PC-3 (cell line): ENCODE results near the gene RNU6-1. TPM values are rescaled to one million over a fixed set of nuclear protein-coding genes. Genes with fewer than 3 reads are reported as not detected.
A peak's percentile ranks its signal among the peaks of the same experiment; 100 is the strongest.

Source experiments
- ATAC-seq: fragments of 200-7000 bp; cut with Tn5 transposase; 2 replicates; pipeline ENCODE4 v1.9.1; 2020; ENCODE audit warnings: mild to moderate bottlenecking, moderate library complexity
- BruUV-seq: library from RNA; stranded (reverse); fragments of 400-500 nt; replicated peaks from 2 replicates; lab custom pipeline; 2021; lab: Mats Ljungman, UMichigan
- CTCF ChIA-PET: fragments of 300-600 bp; sonication (Branson Sonifier 250); formaldehyde crosslinking; loops from one replicate; lab custom pipeline; 2022; ENCODE audit warnings: antibody characterized with exemption; lab: Charles Lee
- POLR2A ChIA-PET: fragments of 300-600 bp; sonication (Branson Sonifier 250); formaldehyde crosslinking; loops from one replicate; lab custom pipeline; 2022; ENCODE audit warnings: antibody characterized with exemption; ENCODE audit not compliant: unreplicated experiment; lab: Charles Lee
- DNase-seq: peaks from one replicate; pipeline ENCODE4 v3.0.0-alpha.2; 2015
- H2AFZ ChIP-seq: fragments of 300-600 bp; sonication (generic); 2 replicates; pipeline ENCODE4 v1.6.0; 2016; ENCODE audit warnings: antibody characterized with exemption, low read length
- H3F3A ChIP-seq: fragments of 300-600 bp; sonication (generic); one replicate; pipeline ENCODE4 v1.6.0; 2017; ENCODE audit warnings: antibody characterized with exemption, low read length, control low read depth, mild to moderate bottlenecking; ENCODE audit not compliant: unreplicated experiment
- H3K27ac ChIP-seq: fragments of 300-600 bp; sonication (generic); 2 replicates; pipeline ENCODE4 v1.5.1; 2016; ENCODE audit warnings: mild to moderate bottlenecking, low read length
- H3K27me3 ChIP-seq: fragments of 300-600 bp; sonication (generic); 2 replicates; pipeline ENCODE4 v1.6.1; 2016; ENCODE audit warnings: low read length, mixed read lengths
- H3K36me3 ChIP-seq: fragments of 300-600 bp; sonication (generic); 2 replicates; pipeline ENCODE4 v1.6.1; 2016; ENCODE audit warnings: low read depth, mixed run types, low read length, mixed read lengths
- H3K4me1 ChIP-seq: fragments of 300-600 bp; sonication (generic); 2 replicates; pipeline ENCODE4 v1.5.1; 2016; ENCODE audit warnings: low read length; ENCODE audit not compliant: insufficient read depth
- H3K4me2 ChIP-seq: fragments of 300-600 bp; sonication (generic); 2 replicates; pipeline ENCODE4 v1.6.0; 2016; ENCODE audit warnings: low read length
- H3K4me3 ChIP-seq: fragments of 300-600 bp; sonication (generic); 2 replicates; pipeline ENCODE4 v1.5.1; 2016; ENCODE audit warnings: mild to moderate bottlenecking, low read length, mixed read lengths
- H3K79me2 ChIP-seq: fragments of 300-600 bp; sonication (generic); 2 replicates; pipeline ENCODE4 v1.6.1; 2017; ENCODE audit warnings: low read length, mixed read lengths
- H3K9ac ChIP-seq: fragments of 300-600 bp; sonication (generic); 2 replicates; pipeline ENCODE4 v1.6.0; 2016; ENCODE audit warnings: mild to moderate bottlenecking, low read length
- H3K9me2 ChIP-seq: fragments of 300-600 bp; sonication (generic); replicated peaks from 2 replicates; pipeline ENCODE4 v1.6.1; 2016; ENCODE audit warnings: mixed run types, low read length, mixed read lengths
- H3K9me3 ChIP-seq: fragments of 300-600 bp; sonication (generic); 2 replicates; pipeline ENCODE4 v1.6.1; 2016; ENCODE audit warnings: low read length, mixed read lengths
- H4K20me1 ChIP-seq: fragments of 300-600 bp; sonication (generic); 2 replicates; pipeline ENCODE4 v1.6.1; 2016; ENCODE audit warnings: low read length, mixed read lengths
- EZH2 ChIP-seq: fragments of 300-600 bp; sonication (generic); IDR thresholded peaks from one replicate; pipeline ENCODE4 v1.6.1; 2017; ENCODE audit warnings: antibody characterized with exemption, mild to moderate bottlenecking, low read length; ENCODE audit not compliant: unreplicated experiment
- EZH2phosphoT487 ChIP-seq: fragments of 300-600 bp; sonication (generic); IDR thresholded peaks from 2 replicates; pipeline ENCODE4 v1.6.1; 2018; ENCODE audit warnings: mild to moderate bottlenecking, antibody characterized with exemption, low read length, borderline replicate concordance
- intact Hi-C: fragments of 100-400 bp; cut with micrococcal nuclease; formaldehyde crosslinking; loops from 2 replicates; pipeline ENCODE4 v1.9.0; 2023
- total RNA-seq: library from RNA; depleted of rRNA; stranded (reverse); fragments of >200 nt; gene quantifications from 2 replicates; pipeline ENCODE4 v1.2.3, GENCODE V29; 2014
- TF ChIP-seq, protein P1 (sequence below): fragments of 300-600 bp; sonication (generic); conservative IDR thresholded peaks from 2 replicates; pipeline ENCODE4 v1.5.1; 2017; ENCODE audit warnings: antibody characterized with exemption, low read depth, mild to moderate bottlenecking, low read length

RNU6-1 gene
- total RNA-seq, 1 experiment from 2014 or later = not detected

DNA sequence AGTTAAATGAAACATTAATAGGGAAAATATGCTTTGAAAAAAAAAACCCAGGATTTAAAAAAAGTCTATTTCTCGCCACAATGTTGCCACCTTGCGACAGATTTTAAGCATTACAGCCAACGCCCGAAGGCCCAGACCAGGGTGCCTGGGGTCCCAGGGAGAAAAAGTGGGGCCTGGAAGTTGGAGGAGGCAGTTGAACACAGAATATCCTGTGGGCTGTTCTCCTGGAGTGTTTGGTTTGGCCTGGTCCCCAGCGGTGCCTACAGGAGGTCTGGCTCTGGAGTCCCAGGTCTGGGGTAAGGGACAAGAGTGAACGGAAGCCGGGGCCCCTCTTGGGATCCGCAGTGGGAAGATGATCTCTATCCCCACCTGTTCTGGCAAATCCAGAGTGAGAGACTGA, 3.4 kb downstream of the RNU6-1 start:
- DNase-seq (peak; percentile 62), ATAC-seq (no peak)
- Histone ChIP-seq H3K4me3 (peak overlapping the region; percentile 61), H4K20me1 (no peaks in the 10 kb centered on the region), H3K4me1 (peaks cover 16% of the 10 kb centered on the region), H3K79me2 (no peaks in the 10 kb centered on the region), H3K27me3 (peaks cover 16% of the 10 kb centered on the region), H3K36me3 (no peaks in the 10 kb centered on the region), H3K9ac (no peak overlapping the region), H3K4me2 (peak overlapping the region; percentile 90), H3K9me3 (no peaks in the 10 kb centered on the region), H3F3A (no peaks in the 10 kb centered on the region), H3K27ac (no peak overlapping the region), H3K9me2 (no peaks in the 10 kb centered on the region), H2AFZ (peak overlapping the region; percentile 83; the same call in 1 of the 2 replicates)
- POLR2A ChIA-PET = no interaction called here
- CTCF ChIA-PET = interaction anchor here (0.7 kb wide), 1 partner anchor 393 kb away, joined by 3 read pairs; no protein-coding TSS in a partner anchor
- intact Hi-C loops = loop anchor here (1.0 to 10.0 kb wide), 4 partner anchors 142 to 449 kb away; no protein-coding TSS in a partner anchor
- TF ChIP-seq EZH2phosphoT487 = no peak
- TF ChIP-seq, protein P1, sequence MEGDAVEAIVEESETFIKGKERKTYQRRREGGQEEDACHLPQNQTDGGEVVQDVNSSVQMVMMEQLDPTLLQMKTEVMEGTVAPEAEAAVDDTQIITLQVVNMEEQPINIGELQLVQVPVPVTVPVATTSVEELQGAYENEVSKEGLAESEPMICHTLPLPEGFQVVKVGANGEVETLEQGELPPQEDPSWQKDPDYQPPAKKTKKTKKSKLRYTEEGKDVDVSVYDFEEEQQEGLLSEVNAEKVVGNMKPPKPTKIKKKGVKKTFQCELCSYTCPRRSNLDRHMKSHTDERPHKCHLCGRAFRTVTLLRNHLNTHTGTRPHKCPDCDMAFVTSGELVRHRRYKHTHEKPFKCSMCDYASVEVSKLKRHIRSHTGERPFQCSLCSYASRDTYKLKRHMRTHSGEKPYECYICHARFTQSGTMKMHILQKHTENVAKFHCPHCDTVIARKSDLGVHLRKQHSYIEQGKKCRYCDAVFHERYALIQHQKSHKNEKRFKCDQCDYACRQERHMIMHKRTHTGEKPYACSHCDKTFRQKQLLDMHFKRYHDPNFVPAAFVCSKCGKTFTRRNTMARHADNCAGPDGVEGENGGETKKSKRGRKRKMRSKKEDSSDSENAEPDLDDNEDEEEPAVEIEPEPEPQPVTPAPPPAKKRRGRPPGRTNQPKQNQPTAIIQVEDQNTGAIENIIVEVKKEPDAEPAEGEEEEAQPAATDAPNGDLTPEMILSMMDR = peak; percentile 83
- TF ChIP-seq EZH2 = no peak
- no TSS peak for BruUV-seq

DNA sequence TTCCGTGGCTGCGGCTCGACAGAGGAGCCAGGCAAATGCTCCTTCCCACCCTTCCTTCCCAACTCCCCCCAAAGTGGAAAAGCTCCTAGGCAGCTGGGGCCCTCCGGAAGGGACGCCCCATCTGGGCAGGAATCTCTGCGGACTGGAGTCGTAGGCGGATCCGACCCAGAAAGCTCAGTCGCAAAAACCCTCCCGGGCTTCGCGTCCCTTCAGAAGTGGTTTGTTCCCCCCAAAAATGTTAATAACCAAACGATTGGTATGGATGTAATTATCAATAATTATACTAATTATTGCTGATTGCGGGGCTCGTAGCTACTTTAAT, 3.8 kb downstream of the RNU6-1 start:
- H4K20me1 ChIP-seq = no peaks in the 10 kb centered on the region
- H3K36me3 ChIP-seq = no peaks in the 10 kb centered on the region
- ChIA-PET CTCF (interaction anchor here (0.7 kb wide), 1 partner anchor 393 kb away, joined by 3 read pairs; no protein-coding TSS in a partner anchor), POLR2A (no interaction called here)
- H3K27me3 ChIP-seq = peaks cover 16% of the 10 kb centered on the region
- ATAC-seq = no peak
- peak overlapping the region; percentile 83 for H2AFZ ChIP-seq
- intact Hi-C loops = loop anchor here (1.0 to 10.0 kb wide), 4 partner anchors 141 to 449 kb away; no protein-coding TSS in a partner anchor
- TF ChIP-seq, protein P1 = no peak
- no peak for TF ChIP-seq EZH2
- no peak for TF ChIP-seq EZH2phosphoT487
- H3K4me2 ChIP-seq = peak overlapping the region; percentile 90
- no peaks in the 10 kb centered on the region for H3K9me3 ChIP-seq
- H3K4me3 ChIP-seq = peak overlapping the region; percentile 61
- no TSS peak for BruUV-seq
- DNase-seq = no peak
- H3K4me1 ChIP-seq = peaks cover 13% of the 10 kb centered on the region
- no peaks in the 10 kb centered on the region for H3K9me2 ChIP-seq
- no peaks in the 10 kb centered on the region for H3K79me2 ChIP-seq
- H3F3A ChIP-seq = no peaks in the 10 kb centered on the region
- H3K27ac ChIP-seq = no peak overlapping the region
- H3K9ac ChIP-seq = no peak overlapping the region
